GM12801 (cell line): Measurements from ENCODE around the gene RAD51B.

Experiments
- TF ChIP-seq, protein P1 (sequence below): IDR thresholded peaks from one replicate; pipeline ENCODE4 v1.5.1; 2011; ENCODE audit warnings: control low read depth; ENCODE audit not compliant: insufficient read length; ENCODE audit errors: extremely low read depth

The RAD51B gene

DNA sequence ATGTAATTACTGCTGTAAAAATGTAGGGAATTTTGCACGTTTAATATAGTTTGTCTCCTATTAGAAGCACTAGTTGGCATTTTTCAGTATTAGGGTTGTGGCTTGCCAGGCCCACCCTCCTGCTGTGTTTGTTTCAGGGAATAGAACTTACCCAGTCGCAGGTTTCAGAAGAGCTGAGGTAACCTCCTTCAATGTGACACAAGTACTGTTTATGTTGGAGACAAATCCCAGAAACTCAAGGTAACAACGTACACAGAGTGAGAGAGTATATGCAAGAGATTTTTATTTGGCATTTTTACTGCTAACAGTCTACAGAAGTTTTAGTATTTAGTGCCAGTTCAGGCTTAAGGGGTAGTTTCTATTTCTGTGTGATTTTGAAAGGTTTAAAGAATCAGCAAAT lies 284.3 kb downstream of the RAD51B start:
- TF ChIP-seq, protein P1, sequence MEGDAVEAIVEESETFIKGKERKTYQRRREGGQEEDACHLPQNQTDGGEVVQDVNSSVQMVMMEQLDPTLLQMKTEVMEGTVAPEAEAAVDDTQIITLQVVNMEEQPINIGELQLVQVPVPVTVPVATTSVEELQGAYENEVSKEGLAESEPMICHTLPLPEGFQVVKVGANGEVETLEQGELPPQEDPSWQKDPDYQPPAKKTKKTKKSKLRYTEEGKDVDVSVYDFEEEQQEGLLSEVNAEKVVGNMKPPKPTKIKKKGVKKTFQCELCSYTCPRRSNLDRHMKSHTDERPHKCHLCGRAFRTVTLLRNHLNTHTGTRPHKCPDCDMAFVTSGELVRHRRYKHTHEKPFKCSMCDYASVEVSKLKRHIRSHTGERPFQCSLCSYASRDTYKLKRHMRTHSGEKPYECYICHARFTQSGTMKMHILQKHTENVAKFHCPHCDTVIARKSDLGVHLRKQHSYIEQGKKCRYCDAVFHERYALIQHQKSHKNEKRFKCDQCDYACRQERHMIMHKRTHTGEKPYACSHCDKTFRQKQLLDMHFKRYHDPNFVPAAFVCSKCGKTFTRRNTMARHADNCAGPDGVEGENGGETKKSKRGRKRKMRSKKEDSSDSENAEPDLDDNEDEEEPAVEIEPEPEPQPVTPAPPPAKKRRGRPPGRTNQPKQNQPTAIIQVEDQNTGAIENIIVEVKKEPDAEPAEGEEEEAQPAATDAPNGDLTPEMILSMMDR = no peak

DNA sequence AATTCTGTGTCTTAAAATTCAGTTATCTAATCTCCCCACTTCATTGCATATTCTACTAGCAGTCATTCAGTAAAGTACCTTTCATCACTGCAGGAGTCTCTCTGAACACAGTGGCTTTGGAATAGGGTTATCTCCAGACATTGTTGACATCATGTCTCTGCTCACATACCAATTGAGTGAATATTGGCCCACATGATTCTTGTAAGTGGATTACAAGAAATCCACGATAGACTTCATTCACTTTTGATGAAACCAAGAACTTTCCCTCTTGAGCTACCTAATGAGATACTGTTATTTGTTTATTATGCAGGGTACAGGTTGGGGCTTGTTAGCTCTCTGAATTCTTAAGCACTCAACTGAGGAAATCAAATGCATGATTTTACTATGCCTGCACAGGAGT lies 284.9 kb downstream of the RAD51B start:
- TF ChIP-seq, protein P1 = no peak

DNA sequence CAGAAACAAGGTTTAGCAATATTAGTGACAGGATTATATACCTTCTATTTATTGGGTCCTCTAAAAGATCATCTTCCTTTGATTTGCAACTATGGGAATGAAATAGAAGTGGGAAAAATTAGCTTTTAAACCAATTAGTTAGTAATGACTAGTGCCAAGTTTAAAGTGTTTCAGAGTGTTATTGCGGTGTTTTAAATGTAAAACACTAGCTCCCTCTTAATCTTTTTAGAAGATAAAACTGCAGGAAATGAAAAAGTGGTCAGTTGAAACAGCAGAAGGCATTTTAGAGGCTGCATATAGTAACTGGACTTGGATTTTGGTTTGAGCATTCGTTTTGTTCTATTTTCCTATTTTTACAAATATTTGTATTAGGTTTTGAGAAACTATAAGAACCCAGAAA lies 286.2 kb downstream of the RAD51B start:
- TF ChIP-seq, protein P1 = no peak

DNA sequence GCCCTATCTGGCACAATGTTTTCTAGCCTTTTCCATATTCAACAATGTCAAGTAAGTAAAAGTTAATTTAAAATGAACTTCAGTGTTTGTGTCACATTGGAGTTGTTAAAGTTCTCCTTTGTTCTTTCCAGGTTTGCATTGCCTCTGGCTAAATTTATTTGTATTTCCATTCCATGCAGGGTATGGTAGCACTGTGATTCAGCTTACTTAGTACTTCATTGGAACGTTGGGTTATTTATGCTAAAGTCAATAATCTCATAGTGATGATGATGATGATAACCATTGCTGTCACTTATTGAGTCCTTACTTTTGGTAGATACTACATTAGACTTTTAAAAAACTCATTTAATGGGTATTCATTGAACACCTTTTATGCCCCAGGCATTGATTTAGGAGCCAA lies 286.9 kb downstream of the RAD51B start:
- TF ChIP-seq, protein P1 = no peak

DNA sequence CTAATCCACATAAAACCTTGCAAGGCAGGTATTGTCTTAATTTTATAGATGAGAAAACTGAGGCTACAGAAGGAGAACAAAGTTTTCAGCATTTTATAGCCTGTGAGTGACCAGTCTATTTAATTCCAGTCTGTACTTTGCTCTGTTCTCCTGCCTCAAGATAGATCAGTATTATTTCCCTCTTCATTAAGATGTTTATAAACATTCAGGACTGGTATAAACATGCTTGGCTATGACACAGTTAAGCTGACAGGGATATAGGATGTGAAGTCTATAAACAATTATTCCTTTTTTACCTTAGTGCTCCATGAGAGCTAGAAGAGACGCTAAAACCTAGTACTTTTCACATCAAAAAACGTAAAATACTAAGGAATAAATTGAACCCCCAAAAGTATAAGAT lies 287.3 kb downstream of the RAD51B start:
- TF ChIP-seq, protein P1 = no peak

DNA sequence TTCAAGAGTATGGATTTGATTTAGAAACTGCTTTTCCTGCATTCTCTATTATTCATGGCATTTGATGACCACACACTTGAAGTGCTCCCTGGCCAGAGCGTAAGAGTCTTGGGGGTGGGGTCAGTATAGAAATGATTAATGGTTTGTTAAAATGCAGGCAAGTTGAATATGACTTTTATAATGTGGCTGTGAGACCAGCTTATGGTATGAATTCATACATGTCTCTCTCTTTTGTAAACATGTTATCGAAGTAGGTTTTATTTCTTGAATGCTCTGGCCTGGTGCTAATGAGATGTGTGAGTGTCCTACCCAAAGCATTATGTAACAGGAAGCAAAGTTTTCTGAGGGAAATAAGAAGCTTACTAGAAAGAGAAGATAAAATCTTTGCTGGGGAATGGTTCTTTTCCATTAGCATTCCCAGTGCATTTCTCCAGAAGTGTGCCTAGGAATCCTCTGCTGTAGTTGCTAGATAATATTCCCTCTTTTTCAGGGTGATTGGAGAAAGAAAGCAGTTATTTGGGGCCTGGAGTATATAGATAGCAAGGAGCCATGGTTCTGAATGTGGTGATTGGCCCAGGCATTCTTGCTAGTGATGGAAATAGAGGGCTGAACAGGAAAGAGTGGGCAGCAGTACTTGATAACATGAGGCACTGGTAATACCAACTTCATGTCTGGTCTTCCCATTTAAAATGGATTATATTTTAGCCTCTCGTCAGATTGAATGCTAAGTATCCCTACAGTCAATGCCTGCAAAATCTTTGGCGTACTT lies 289.7 kb downstream of the RAD51B start:
- TF ChIP-seq, protein P1 = no peak

DNA sequence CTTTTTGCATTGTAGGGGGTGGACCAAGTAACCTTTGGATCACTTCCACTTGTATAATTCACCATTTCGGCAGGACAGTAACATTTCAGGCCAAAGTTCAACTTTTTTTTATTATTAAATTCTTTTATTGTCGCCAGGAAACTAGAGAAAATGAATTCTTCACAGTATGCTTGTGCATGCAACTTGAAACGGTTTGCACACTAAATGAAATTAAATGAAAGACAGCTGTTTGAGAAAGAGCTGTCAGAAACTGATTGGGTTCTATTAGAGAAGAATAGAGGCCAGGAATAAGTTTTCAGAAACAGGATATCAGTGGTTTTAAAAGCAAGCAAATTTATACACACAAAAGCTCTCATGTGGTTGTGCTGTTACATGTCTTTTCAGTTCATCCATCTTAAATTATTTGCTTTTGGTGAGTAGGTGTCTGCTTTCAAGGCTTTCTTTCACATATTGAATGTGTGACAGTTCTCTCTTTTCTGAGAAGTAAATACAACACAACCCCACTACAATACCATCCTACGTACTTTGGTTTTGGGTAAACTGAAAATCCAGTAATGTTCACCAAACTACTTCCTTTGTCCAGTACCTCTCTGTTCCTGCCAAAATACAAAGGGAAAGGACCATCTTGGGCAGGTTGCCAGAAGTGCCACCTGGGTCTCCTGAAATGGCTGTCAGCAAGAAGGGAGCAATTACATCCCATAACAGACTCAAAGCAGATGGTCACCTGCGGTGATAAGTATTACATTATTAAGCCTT lies 291.7 kb downstream of the RAD51B start:
- TF ChIP-seq, protein P1 = no peak
